GM12878 (cell line): Measurements from ENCODE around the gene OXTR.

Experiments used
- BACH1 ChIP-seq: fragments of 450-650 bp; IDR thresholded peaks from 2 replicates; pipeline ENCODE4 v1.6.1; 2017; ENCODE audit warnings: mild to moderate bottlenecking, borderline replicate concordance
- CTCF ChIP-seq, 3 experiments: IDR thresholded peaks in 2 of 3; conservative IDR thresholded peaks in 1 of 3; 2 replicates each; pipeline ENCODE4 v1.5.1; 2011; ENCODE audit warnings: low read depth in 3 of 3, low read length in 3 of 3, mild to moderate bottlenecking in 3 of 3, control low read depth in 2 of 3, moderate library complexity in 2 of 3, inconsistent platforms in 1 of 3, mixed read lengths in 1 of 3; ENCODE audit not compliant: control insufficient read depth in 2 of 3, insufficient read depth in 1 of 3; ENCODE audit errors: extremely low read depth in 1 of 3
- IRF3 ChIP-seq: fragments of 450-650 bp; IDR thresholded peaks from 2 replicates; pipeline ENCODE4 v1.6.1; 2014; ENCODE audit warnings: mild to moderate bottlenecking
- MXI1 ChIP-seq: fragments of 150-350 bp; IDR thresholded peaks from 2 replicates; pipeline ENCODE4 v1.6.1; 2011; ENCODE audit warnings: low read depth, mild to moderate bottlenecking, inconsistent platforms, low read length, improper control_type of control experiment
- NRF1 ChIP-seq: conservative IDR thresholded peaks from 2 replicates; pipeline ENCODE4 v1.6.1; 2011; ENCODE audit warnings: mild to moderate bottlenecking, low read depth, low read length, improper control_type of control experiment
- POLR2A ChIP-seq: IDR thresholded peaks from 2 replicates; pipeline ENCODE4 v1.6.1; 2011; ENCODE audit warnings: low read depth, mild to moderate bottlenecking, low read length
- POLR2AphosphoS5 ChIP-seq: IDR thresholded peaks from 2 replicates; pipeline ENCODE4 v1.6.1; 2011; ENCODE audit warnings: mild to moderate bottlenecking, low read length, inconsistent platforms
- RCOR1 ChIP-seq: conservative IDR thresholded peaks from 2 replicates; pipeline ENCODE4 v1.6.1; 2012; ENCODE audit warnings: low read depth, low read length, improper control_type of control experiment
- USF2 ChIP-seq: IDR thresholded peaks from 2 replicates; pipeline ENCODE4 v1.6.1; 2011; ENCODE audit warnings: low read depth, low read length, improper control_type of control experiment, borderline replicate concordance
- ZBTB11 ChIP-seq: fragments of 450-650 bp; formaldehyde crosslinking; IDR thresholded peaks from 2 replicates; pipeline ENCODE4 v1.5.0; 2022; ENCODE audit warnings: mild to moderate bottlenecking, missing genetic modification characterization
- ZNF274 ChIP-seq: IDR thresholded peaks from one replicate; pipeline ENCODE4 v1.8.0; 2011; ENCODE audit not compliant: insufficient read length, insufficient read depth

- TF ChIP-seq ZBTB11 (CRISPR knock-in tag): no peak
- no peak for TF ChIP-seq MXI1
- TF ChIP-seq USF2: no peak
- no peak for TF ChIP-seq BACH1
- TF ChIP-seq CTCF (IDR thresholded peaks at IDR 0.05 in 2 of 3, conservative IDR thresholded peaks at IDR 0.05 in 1 of 3; ENCODE audit: control insufficient read depth in 2 of 3, extremely low read depth in 1 of 3, insufficient read depth in 1 of 3, low read depth in 3 of 3, low read length in 3 of 3): no peak
- TF ChIP-seq POLR2A: no peak
- no peak for TF ChIP-seq RCOR1
- no peak for TF ChIP-seq IRF3
- no peak for TF ChIP-seq POLR2AphosphoS5
- TF ChIP-seq NRF1: no peak
- no peak for TF ChIP-seq ZNF274
These were observed 8.0 kb upstream of the OXTR start for GRCh38 chr3:8777201-8777977.
